ENCODE measurements around the gene ZP3.
"Not testable (repeated sequence)": the region's sequence is repeated elsewhere in the genome, so short reads cannot be mapped to it uniquely, and the experiment has no call there.

The ZP3 gene

DNA sequence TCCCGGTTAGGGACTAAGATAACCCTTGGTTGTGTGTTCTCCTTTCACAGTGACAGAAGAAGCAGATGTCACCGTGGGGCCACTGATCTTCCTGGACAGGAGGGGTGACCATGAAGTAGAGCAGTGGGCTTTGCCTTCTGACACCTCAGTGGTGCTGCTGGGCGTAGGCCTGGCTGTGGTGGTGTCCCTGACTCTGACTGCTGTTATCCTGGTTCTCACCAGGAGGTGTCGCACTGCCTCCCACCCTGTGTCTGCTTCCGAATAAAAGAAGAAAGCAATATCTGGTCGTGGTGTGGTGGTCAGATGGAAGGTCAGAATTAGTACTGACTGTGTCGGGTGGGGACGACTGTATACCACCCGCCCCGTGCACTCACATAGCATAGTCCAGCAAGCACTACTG is 17.0 kb downstream of the ZP3 start:
- CTCF ChIA-PET; DNase-seq (ENCODE audit: extremely low spot score); POLR2A ChIA-PET: not testable (repeated sequence)

DNA sequence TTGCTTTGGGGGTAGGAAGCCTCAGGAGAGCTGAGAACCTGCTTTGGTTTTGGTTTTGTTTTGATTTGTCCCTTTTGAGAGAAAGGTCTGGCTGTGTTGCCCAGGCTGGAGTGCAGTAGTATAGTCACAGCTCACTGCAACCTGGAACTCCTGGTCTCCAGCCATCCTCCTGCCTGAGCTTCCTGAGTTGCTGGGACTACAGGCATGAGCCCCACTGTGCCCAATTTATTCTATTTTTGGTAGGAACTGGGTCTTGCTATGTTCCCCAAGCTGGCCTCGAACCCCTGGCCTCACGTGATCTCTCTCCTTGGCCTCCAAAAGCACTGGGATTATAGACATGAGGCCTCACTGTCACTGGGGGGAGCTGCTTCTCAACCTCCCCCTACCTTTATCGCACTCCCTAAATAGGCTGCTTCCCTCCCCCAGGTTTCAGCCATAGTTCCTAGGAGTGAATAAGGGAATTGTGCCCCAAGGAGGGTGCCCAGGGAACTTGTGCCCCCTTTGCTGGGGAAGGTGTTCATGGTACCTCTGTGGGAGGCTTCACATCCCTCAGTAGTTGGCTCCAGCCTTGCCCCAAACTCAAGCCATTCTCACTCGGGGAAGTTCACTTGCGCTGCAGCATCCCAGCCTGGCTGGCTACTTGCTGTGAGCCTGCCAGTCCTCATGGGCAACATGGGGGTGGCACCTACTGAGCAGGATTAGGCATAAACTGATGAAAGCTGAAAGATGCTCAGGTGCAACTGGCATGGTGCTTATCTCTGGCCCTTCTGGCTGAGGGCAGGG is 18.1 kb downstream of the ZP3 start:
- POLR2A ChIA-PET; DNase-seq (ENCODE audit: extremely low spot score); CTCF ChIA-PET: not testable (repeated sequence)

DNA sequence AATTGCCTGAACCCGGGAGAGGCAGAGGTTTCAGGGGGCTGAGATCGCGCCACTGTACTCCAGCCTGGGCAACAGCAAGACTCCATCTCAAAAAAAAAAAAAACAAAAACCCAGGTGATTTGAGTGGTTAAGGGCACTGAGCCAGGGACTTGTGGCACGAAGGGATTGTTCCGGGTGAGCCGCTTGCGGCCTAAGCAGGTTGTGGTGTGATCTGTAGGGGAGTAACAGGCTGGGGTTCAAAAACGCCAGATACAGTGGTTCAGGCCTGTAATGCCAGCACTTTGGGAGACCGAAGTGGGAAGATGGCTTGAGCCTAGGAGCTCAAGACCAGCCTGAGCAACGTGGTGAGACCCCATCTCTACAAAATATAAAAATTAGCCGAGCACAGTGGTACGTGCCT is 19.1 kb downstream of the ZP3 start:
- CTCF ChIA-PET; DNase-seq (ENCODE audit: extremely low spot score); POLR2A ChIA-PET: not testable (repeated sequence)

DNA sequence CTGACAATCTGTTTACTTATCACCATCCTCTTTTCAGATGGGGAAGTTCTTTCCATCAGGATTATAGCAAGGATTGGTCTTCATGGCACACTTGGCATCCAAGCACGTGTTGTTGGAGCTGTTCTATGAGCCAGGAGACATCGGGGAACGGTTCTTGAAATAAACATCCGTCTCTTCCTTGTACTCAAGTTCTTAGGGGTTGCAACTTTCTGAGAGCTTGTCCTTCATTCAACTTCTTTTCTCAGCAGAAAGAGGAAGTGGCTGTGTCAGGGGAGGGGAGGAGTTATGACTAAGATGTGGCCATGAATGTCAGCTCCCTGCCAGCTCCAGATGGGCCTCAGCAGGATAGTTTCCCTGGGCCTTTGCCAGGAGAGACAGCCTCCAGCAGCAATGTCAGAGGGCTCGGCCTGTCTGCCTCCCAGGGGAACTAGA is 20.8 kb downstream of the ZP3 start:
- DNase-seq (ENCODE audit: extremely low spot score); CTCF ChIA-PET; POLR2A ChIA-PET: not testable (repeated sequence)

DNA sequence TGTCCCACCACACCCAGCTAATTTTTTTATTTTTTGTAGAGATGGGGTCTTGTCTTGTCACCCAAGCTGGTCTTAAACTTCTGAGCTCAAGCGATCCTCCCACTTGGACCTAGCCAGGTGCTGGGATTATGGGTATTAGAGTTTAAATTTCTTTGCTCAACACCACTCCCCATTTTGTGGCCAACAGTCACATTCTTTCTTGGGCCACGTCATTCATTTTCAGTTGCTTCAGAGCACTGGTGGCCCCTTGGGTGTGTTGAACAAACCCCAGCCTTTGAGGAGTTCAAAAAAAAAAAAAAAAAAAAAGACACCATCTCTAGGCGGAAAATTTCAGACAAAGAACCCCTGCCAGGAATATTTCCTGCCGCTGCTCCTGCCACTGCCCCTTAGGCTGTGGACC is 32.3 kb downstream of the ZP3 start:
- CTCF ChIA-PET; POLR2A ChIA-PET; DNase-seq (ENCODE audit: extremely low spot score): not testable (repeated sequence)

DNA sequence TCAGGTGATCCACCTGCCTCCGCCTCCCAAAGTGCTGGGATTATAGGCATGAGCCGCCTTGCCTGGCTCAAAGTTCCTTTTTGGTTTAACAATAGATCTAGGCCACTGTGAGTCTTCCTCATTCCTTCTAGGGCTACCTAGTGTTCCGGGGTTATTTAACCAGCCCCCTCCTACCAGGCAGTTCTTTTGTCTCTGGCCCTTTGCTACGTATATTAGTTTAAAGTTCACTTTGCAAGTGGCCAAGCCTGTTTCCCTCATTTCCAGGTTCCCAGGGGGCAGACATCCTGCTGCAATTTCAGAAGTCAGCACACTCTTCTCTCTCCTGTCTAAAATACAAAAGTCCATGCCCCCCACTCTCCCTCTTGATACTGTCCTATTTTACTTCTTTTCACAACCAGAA is 33.8 kb downstream of the ZP3 start:
- CTCF ChIA-PET; POLR2A ChIA-PET; DNase-seq (ENCODE audit: extremely low spot score): not testable (repeated sequence)

DNA sequence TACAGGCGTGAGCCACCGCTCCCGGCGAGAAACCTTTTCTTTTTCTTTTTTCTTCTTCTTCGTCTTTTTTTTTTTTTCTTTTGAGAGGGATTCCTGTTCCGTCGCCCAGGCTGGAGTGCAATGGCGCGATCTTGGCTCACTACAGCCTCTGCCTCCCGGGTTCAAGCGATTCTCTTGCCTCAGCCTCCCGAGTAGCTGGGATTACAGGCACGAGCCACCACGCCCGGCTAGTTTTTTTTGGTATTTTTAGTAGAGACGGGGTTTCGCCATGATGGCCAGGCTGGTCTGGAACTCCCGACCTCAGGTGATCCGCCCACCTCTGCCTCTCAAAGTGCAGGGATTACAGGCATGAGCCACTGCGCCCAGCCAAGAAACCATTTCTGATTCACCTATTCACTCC is 36.0 kb downstream of the ZP3 start:
- POLR2A ChIA-PET; DNase-seq (ENCODE audit: extremely low spot score); CTCF ChIA-PET: not testable (repeated sequence)

DNA sequence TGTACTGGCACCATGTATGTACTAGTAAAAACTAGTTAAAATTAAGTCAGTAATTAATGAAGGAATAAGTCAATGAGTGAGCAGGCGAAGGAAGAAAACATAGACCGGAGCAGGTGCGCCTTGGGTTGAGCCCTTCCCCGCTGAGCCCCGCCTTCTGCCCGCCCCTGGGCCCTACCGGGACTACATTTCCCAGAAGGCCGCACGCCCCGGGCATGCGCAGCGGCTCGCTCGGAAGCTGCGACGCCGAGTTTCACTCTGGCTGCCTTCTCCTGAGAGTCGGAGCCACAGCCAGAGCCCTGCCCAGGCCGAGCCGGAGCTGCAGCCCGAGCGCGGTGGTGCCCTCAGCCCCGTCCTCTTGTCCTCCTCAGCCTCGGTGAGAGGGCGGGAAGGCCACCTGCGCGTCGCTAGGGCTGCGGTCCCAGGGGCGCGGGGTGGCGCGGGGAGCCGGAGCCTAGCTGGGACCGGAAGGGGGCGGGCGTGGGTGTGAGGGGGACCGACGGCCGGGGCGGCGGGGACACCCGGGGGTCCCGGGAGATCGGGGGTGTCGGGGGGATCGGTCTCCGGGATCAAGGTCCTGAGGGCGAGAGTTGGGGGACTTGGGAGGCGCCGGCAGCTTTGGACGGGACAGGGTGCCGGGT is 36.8 kb downstream of the ZP3 start, which contains the start of gene DTX2:
Gene DTX2, plus strand, starts transcription at position 246 of the 638 bp plus-strand sequence. CDS start 18,801 bp downstream, outside the sequence.
- CTCF ChIA-PET; DNase-seq (ENCODE audit: extremely low spot score); POLR2A ChIA-PET: not testable (repeated sequence)

DNA sequence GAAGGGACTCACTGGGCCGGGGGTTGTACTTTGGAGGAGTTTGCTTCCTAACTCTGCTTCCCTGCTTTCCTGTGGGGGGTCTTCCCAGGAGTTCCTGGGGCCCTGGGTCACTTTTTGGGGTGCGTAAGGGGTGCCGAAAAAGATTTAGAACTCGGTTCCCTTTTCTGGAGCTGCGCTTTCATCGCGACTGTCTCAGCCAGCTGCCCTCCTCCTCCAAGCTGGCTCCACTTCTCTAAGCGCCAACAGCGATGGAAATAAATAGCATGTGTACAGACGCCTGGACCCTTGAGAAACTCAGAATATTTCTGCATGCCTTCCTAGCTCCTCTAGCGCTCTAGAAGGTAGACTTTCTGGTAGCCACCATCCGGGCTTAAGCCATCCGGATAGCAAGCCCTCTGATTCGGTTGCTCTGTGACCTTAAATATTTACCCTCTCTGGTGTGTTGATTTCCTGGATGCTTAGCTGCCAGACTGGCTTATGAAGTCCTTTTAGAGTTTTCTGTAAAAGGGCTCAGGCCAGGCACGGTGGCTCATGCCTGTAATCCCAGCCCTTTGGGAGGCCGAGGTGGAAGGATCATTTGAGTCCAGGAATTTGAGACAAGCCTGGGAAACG is 37.6 kb downstream of the ZP3 start:
- CTCF ChIA-PET; POLR2A ChIA-PET; DNase-seq (ENCODE audit: extremely low spot score): not testable (repeated sequence)

DNA sequence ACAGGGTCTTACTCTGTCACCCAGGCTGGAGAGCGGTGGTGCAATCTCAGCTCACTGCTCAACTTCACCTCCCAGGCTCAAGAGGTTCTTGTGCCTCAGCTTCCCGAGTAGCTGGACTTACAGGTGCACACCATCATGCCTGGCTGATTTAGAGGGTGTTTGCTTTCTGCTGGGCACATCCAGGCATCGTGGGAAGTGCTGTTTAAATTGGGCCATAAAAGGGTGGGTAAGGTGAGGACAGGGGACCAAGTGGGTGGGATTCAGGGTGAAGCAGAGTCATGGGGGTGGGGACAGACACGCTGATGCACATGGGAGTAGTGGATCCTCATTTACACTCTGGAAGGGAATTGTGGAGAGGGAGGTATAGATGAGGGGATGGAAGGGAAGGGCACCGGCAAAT is 40.2 kb downstream of the ZP3 start:
- CTCF ChIA-PET = not testable (repeated sequence)

DNA sequence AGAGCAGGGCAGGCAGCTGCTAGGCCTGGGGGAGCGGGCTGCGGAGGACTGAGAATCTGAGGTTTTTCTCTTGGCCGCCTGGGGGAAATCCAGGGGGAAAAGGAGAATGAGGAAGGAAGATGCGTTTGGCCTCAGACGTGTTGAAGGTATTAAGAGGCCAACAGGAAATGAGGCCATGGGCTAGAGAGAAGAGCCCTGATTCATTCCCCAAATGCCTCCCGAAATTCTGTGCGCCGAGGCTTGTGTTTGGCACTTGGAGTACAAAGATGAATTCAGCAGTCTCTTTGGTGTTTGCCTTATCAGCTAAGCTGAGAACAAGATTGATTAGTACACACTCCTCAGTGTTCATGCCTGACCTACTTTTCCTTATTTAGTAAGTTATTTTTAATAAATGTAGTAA is 41.2 kb downstream of the ZP3 start:
- DNase-seq (ENCODE audit: extremely low spot score); POLR2A ChIA-PET; CTCF ChIA-PET: not testable (repeated sequence)

More for the DNA sequence above, 40.2 kb downstream of the ZP3 start:
- POLR2A ChIA-PET; DNase-seq (ENCODE audit: extremely low spot score): not testable (repeated sequence)

DNA sequence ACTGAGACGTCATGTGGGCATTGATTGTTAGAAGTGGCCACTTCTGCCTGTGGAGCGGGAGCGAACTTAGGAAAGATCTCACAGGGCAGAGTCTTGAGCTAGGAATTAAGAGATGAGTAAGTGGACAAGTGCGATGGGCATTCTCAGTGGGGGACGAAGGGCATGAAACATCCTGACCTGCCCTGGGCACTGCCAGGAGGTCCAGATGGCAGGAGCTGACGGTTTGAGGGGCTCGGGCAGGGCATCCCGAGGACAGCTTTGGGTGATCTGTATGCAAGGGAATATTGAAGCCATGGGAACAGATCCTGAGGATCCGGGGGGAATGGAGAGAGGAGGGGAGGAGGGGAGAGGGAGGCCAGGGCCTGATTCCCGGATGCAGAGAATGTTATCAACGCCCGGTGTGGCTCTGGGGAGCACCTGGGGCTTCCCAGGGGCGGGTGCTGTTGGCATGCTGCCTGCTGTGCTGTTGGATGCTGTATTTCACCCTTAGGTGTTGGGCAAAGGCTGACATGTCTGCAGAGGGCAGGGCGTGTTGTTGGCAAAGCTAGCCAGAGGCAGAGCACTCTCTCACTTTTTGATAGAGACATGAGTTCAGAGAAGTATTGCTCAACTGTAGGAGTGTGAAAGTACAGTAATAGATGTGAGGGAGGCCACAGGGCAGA is 43.1 kb downstream of the ZP3 start:
- POLR2A ChIA-PET; CTCF ChIA-PET; DNase-seq (ENCODE audit: extremely low spot score): not testable (repeated sequence)

DNA sequence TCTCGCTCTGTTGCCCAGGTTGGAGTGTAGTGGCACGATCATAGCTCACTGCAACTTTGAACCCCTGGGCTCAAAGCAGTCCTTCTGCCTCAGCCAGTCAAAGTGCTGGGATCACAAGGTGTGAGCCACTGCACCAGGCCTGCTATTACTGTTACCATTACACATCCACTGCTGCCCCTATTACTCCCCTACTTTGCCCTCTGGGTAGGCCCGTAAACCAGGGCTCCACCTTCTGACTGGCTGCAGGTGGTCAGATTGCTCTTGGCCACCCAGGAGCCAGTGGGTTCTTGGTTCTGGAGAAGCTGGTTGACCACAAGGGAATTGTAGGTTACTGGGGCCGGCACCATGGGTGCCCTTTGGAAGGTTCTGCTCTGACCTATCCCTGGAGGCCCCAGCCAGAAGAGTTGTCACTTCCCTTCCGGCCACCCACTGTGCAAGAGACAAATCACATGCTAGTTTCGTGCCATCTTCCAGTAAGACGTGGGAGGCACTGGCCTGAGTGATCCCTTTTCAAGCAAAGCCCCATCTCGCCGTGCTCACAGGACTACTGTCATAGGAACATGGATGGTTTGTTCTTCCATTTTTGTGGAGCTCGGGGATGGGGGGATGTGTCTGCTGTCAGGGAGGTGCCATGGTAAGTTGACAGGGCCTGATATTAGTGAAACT is 46.9 kb downstream of the ZP3 start:
- POLR2A ChIA-PET; DNase-seq (ENCODE audit: extremely low spot score); CTCF ChIA-PET: not testable (repeated sequence)

DNA sequence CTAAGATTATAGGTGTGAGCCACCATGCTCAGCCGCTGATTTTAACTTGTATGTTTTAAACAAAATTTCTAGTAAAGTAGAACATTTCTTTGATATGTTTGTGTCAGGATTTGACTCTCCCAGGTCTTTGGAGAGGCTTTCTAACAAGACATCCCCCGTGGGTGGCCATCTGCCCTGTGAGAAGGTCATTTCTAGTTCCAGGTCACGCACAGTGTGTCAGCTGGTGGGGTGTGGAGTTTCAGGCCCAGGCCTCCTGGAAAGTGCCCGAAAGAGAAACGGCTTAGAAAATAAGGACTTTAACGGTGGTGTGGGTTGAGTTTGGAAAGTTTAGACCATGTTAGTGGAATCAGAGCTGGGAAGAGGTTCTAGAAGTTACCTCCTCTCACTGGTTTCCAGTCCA is 48.3 kb downstream of the ZP3 start:
- DNase-seq (ENCODE audit: extremely low spot score); POLR2A ChIA-PET; CTCF ChIA-PET: not testable (repeated sequence)

DNA sequence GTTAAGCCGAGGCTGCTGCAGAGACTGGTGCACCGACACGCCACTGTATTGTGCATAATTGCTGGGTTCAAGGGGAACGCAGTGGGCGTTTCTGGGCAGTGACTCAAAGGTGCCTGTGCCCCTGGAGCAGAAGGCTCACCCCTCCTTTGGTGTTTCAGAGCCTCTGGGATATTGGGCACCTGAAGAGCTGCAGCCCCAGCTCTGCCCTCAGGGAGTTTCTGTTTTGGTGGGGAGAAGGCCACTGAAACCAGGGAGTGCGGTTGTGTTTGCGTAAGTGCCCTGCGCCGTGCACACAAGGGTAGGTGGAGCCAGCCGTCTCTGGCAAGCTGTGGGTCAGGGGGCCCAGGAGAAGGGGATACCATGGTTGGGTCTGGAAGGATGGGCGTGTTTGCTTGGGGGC is 51.5 kb downstream of the ZP3 start:
- DNase-seq (ENCODE audit: extremely low spot score); CTCF ChIA-PET; POLR2A ChIA-PET: not testable (repeated sequence)

DNA sequence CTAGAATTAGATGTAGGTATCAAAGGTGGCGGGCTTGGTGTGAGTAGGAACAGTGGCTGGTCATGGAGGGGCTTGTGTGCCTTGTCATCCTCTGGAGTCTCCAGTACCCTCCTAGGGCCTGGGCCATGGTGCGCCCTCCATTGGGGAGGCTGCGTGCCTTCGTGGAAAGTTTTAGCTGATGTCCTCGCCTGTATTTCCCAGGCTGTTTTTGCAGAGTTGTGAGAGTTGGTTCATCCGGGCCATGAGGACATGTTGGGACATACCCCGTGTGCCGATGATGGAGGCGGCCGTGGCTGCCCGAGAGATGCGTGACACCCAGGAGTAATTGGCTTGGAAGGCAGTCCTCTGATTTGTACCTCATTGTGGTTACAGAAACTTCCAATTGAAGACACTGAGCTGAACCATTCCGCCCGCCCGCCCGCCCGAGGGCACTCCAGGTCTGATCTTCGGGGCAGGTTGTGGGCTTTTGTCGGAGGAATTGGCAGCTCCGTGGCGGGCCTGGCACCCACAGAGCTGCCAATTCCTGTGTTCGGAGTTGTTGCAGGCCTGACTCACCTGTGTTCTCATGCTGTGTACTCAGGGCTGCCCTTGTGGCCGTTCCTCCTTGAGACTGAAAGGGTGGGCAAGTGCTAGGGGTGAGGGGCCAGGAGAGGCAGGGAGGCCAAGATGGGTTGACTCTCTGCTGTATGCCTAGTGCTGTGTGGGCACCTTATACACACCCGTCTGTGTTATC is 52.2 kb downstream of the ZP3 start:
- DNase-seq (ENCODE audit: extremely low spot score); CTCF ChIA-PET; POLR2A ChIA-PET: not testable (repeated sequence)

DNA sequence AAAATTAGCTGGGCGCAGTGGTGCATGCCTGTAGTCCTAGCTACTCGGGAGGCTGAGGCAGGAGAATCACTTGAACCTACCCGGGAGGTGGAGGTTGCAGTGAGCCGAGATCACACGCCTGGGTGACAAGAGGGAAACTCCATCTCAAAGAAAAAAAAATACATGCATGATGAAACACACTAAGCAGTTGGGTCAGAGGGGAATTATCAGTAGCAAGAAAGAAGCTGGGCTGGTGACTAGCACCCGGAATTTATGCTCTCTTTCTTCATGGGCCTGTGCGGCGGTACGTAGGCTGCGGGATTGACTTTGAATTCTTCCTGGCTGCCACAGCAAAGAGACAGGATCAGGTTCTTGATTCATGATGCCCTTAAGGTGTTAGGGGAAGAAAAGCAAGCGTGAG is 54.9 kb downstream of the ZP3 start:
- POLR2A ChIA-PET; CTCF ChIA-PET; DNase-seq (ENCODE audit: extremely low spot score): not testable (repeated sequence)

All from HEK293T (cell line).